ENCODE results near the gene CELSR1.
A peak's percentile ranks its signal among the peaks of the same experiment; 100 is the strongest.

Gene CELSR1

GRCh38 chr22:46574993-46575910 lies 37.8 kb upstream of the CELSR1 start:
- peak in 1 of 14 donors; percentile 13 for DNase-seq

- DNase-seq: no peak
Observed at GRCh38 chr22:46574438-46574992, 37.1 kb upstream of the CELSR1 start.

DNA sequence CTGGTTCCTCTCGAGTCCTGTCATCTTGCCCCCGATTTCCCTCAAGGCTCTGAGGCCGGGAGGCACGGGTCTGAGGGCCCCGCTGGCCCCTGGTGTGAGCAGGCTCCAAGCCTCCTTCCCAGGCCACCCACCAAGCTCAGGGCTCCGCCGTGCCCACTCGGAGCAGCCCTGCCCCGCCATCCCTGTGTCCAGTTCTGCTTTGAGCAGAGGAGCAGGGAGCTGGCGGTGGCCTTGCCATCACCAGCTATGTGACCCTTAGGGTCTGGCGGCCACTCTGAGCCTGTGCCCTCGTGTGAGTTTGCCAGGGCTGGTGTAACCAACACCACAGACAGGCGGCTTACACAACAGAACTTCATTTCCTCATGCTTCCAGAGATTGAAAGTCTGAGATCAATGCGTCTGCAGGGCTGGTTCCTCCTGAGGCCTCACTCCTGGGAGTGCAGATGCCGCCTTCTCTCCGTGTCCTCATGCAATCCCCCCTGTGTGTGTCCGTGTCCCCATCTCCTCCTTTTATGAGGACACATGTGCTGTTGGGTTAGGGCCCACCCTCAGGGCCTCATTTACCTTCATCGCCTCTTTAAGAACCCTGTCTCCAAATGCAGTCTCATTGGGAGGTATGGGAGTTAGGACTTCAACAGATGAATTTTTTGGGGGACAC lies 36.5 kb upstream of the CELSR1 start:
- no peak for DNase-seq

DNA sequence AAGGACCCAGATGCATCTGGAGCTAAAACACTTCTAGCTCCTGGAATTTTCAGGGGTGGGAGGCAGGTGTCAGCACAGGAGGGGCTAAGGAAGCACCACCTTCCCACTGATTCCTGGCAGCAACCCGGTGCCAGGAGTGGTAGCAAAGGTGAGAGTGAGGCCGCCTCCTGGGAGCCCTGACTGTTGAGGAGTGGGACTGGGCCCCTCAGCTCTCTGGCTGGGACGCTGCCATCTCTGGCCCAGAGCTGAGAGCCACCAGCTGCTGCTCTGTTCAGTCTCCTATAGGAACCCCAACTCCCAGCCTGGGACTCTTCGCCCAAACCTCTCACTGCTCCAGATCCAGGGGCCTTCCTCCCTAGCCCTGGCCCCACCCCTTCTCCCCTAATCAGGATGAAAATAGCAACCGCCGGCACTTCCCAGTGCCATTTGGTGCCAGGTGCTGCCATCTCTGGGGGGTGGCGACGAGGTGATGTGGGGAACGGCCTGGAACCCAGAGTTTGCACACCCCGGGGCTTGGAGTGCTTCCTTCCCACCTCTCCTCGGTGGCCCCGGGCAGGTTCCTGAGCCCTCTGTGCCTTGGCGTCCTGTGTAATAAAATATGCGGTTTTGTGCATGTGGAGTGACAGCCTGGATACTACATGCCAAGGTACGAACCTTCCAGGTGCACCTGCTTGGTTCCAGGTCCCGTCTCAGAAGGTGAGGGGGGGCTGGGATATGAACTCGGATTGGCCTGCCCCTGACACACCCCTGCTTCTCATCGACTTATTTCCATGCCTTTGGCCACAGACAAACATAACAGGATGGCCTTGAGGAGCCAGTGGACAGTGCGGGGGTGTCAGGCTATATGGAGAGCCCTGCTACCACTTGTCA lies 35.7 kb upstream of the CELSR1 start:
- no peak for DNase-seq

DNA sequence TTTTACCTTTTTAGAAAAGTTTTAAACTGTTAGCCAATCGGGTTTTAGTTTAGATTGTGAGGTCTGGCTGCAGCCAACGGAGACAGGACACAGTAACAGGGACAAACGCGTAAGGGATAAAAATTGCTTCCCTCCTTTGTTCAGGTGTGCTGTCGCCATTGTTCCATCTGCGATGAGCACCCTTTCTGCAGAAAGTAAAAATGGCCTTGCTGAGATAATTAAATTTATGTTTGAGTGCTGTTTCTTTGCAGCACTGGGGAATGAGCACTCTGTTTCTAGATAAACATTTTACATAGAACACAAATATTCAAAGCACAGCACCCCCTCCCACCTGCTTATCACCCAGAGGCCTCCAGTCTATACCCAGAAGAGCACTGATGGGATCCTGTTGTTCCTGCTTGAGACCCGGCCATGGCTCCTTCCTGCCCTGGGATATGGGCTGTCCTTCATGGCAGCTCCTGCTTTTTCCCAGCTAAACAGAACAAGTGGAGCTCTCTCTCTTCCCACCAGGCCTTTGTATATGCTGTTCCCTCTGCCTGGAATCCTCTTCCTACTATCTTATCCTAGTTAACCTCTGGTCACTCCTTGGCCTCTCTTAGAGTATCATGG lies 34.3 kb upstream of the CELSR1 start:
- no peak for DNase-seq

GRCh38 chr22:46569848-46570695 lies 32.7 kb upstream of the CELSR1 start:
- no peak for DNase-seq

DNA sequence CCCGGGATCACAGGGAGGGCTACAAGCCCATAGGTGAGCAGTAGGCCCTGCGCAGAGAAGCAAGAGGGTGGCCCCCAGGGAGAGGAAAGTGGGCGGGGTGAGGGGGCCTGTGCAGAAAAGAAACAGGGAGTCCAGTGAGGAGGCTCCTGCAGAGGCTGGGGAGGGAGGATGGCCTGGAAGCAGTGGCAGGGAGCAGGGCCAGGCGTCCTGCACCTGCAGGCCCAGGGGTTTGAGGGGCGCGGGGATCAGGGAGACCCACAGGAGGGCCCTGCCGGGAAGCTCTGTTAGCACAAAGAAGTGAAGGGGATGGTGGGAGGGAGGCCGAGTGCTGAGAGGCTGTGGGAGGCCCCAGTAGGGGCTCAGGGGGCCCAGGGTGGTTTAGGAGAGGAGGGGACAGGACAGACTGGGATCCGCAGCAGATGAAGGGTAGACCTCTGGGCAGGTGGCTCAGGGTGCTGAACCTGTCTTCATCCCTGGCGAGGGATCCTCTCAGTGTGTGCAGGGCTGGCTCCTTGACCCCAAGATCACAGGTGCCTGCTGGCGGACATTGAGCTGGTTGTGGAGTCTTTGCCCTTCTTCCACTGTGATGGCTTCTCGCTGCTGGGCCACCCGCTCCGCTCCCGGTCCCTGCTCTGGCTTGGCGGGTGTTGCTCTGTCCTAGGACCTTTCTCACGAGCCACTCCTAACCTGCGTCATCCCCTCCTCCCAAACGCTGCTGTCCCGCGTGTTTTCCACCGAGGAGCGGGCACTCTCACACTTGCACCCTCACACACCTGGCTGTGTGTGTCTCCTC lies 31.8 kb upstream of the CELSR1 start:
- DNase-seq: no peak

- no peak for DNase-seq
Observed at GRCh38 chr22:46568102-46568809, 30.8 kb upstream of the CELSR1 start.

DNA sequence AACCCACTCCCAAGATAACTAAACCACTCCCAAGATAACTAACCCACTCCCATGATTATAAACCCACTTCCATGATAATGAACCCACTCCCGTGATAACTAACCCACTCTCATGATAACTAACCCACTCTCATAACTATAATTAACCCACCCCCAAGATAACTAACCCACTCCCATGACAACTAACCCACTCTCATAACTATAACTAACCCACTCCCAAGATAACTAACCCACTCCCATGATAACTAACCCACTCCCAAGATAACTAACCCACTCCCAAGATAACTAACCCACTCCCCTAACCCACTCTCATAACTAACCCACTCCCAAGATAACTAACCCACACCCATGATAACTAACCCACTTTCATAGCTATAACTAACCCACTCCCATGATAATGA lies 30.1 kb upstream of the CELSR1 start:
- no peak for DNase-seq

DNA sequence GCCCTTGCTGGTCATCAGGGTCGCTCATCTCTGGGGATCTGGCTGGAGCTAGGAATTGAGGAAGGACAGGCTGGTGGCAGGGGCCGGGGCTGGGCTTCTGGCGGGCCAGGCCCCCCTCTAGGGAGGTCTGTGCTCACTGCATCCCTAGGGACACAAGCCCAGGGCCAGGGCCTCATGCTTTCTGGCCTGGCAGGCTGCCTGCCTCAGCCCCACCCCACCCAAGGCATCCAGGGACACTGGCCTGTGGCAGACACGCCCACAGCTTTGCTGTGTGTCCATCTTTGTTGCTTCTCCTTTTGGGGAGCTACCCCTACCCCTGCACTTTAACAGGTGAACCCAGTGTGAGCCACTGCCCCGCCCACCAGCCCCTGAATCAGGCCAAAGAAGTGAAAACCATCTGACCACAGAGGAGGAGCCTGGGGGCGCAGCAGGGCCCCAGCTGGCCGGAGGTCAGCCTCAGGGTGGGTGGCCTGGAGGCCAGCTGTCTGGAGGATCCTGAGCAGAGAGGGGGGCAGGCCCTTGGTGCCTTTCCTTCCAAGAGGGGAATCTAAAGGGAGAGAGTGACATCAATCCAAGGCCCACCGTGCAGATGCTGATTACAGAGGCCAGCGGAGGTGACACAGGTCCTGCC lies 26.8 kb upstream of the CELSR1 start:
- DNase-seq: no peak

GRCh38 chr22:46563381-46564083 lies 26.1 kb upstream of the CELSR1 start:
- peak in 4 of 14 donors; percentile 3 to 40 (median 14) for DNase-seq

- DNase-seq: no peak
Observed at GRCh38 chr22:46561435-46561905, 24.1 kb upstream of the CELSR1 start.

GRCh38 chr22:46560696-46561295 lies 23.4 kb upstream of the CELSR1 start:
- no peak for DNase-seq

GRCh38 chr22:46557736-46558480 lies 20.5 kb upstream of the CELSR1 start:
- DNase-seq: no peak

DNA sequence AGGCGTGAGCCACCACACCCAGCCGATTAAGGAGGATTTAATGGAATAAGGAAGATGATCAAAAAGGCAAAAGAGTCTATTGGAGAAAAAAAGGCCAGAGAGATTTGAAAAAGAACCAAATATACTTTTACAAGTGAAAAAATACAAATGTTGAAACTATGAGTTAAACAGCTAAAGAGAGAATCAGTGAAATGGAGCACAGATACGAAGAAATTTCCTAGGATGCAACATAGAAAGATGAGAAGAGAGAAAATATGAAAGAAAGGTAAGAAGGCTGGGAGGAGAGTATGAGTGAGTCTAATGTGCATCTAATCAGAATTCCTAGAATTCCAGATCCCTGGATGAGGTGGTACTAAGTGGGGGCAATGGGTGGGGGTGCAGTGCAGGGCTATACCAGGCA lies 19.4 kb upstream of the CELSR1 start:
- no peak for DNase-seq

DNA sequence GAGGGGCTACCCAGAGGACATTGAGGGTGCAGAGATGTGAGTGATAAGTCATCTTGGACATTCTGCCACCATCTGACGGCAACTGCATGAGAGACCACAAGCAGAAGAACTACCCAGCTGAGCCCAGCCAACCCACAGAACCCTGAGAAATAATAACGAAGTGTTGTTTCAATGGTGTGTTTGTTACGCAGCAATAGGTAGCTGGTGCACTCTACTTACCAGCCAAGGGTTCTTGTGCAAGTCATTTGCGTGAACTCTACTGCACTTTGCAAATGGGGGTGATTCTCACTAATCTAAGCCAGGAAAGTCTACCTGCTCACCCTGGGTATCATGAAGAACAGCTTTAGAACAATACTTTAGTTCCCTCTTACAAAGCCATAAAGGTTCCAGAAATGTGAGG lies 15.8 kb upstream of the CELSR1 start:
- no peak for DNase-seq

- no peak for DNase-seq
Observed at GRCh38 chr22:46551996-46552395, 14.6 kb upstream of the CELSR1 start.
